ENCODE data around the gene ADAM33. TPM values are rescaled to one million over a fixed set of nuclear protein-coding genes. Genes with fewer than 3 reads are reported as not detected.

ADAM33 gene
- total RNA-seq, 1 experiment from 2014 or later: not detected

DNA sequence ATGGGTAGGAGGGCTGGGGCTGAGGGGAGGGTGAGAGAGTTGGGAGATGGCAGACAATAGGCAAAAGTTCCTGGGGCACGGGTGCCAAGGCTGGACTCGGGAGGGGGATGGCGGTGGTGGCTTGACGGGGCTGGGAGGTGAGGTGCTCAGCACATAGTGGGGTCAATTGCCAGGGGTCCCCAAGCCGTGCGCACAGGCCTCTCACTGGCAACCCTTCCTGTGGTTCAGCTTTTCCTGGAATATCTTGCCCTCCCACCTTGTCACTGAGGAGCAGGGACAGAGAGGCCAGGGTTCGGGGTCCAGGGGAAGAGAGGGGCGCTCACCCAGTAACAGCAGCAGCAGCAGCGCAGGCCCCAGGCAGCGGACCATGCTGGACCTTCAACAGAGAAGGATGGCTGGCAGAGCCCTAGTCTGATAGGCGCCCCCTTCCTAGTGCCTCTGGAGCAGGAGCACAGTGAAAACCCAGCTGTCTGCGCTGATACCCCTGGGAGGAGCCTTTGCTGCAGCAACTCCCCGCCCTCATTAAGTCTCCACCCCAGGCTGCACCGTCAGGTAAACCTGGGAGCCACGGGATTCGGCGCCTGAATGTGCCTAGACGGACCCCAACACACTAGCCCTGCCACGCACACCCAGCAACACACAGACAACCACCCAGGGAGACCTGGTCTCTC is 18.6 kb downstream of the ADAM33 start, which contains the start of gene GFRA4:
TSS of gene GFRA4 (minus strand) at position 369 of the 671 bp plus-strand sequence. CDS start at position 369, 0 bp downstream.
- Histone ChIP-seq H3K9me3 (ENCODE audit: insufficient read depth, low read depth) (no peaks in the 10 kb centered on the region), H3K27me3 (ENCODE audit: insufficient read depth, low read depth) (no peaks in the 10 kb centered on the region), H3K79me2 (ENCODE audit: low read depth) (no peaks in the 10 kb centered on the region), H2AFZ (no peak within 1 kb of the TSS), H3K4me3 (no peak within 1 kb of the TSS), H3K27ac (no peak within 1 kb of the TSS), H3F3A (ENCODE audit: insufficient read depth, low read depth) (no peaks in the 10 kb centered on the region), H3K36me3 (ENCODE audit: low read depth) (no peaks in the 10 kb centered on the region), H4K20me1 (ENCODE audit: insufficient read depth) (no peaks in the 10 kb centered on the region), H3K4me2 (no peak within 1 kb of the TSS), H3K4me1 (replicated peaks; ENCODE audit: insufficient read depth) (no peaks in the 10 kb centered on the region), H3K9me2 (ENCODE audit: insufficient read depth) (no peaks in the 10 kb centered on the region)
- ChIA-PET CTCF (interaction anchor here (0.6 kb wide), 1 partner anchor 9 kb away, joined by 3 read pairs; no protein-coding TSS in a partner anchor), POLR2A (ENCODE audit: unreplicated experiment) (no interaction called here)
- BruUV-seq (replicated peaks): no TSS peak
- TF ChIP-seq, protein P1, sequence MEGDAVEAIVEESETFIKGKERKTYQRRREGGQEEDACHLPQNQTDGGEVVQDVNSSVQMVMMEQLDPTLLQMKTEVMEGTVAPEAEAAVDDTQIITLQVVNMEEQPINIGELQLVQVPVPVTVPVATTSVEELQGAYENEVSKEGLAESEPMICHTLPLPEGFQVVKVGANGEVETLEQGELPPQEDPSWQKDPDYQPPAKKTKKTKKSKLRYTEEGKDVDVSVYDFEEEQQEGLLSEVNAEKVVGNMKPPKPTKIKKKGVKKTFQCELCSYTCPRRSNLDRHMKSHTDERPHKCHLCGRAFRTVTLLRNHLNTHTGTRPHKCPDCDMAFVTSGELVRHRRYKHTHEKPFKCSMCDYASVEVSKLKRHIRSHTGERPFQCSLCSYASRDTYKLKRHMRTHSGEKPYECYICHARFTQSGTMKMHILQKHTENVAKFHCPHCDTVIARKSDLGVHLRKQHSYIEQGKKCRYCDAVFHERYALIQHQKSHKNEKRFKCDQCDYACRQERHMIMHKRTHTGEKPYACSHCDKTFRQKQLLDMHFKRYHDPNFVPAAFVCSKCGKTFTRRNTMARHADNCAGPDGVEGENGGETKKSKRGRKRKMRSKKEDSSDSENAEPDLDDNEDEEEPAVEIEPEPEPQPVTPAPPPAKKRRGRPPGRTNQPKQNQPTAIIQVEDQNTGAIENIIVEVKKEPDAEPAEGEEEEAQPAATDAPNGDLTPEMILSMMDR (conservative IDR thresholded peaks at IDR 0.05): no peak
- no peak for TF ChIP-seq EZH2 (IDR thresholded peaks at IDR 0.05; ENCODE audit: low read depth)
- DNase-seq: no peak
- intact Hi-C loops (cut with micrococcal nuclease; ENCODE audit: unreplicated experiment): no loop called here

DNA sequence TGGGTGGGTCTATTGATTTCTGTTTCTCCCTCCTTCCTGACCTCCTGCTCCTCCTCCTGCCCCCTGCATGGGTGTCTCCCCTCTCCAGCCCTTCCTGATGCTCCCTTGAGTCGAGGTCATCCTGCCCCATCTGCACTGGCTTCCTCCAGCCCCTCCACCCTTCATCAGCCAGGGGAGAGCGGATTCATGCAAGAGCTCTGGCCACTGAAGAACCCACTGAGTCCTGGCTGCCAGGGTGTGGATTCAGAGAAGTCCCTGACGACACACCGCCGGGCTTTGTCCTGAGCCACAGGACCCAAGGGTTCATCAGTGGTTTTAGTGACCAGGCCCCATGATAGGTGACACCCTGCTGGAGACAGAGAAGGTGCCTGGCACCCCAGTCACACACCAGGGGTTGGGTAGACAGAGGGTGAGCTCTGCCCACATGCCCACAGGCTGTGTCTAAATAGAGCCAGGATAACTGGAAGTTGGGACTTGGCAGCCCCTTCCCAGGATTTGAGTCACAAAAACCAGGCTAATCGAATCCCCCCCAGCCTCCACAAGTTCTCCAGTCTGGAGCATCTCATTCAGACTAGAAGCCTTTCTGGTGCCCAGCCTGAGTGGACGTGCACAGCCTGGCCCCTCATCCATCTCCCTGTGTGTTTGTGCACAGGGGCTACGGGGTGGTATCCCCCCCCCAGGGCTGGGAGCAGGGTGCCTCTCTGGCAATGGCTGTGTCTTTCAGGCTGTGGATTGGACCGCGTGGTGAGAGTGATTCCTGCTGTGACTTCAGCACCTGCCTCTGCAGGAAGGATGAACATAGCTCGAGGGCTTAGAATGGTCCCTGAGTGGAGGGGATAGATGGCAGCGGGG is 19.8 kb downstream of the ADAM33 start:
- Histone ChIP-seq H2AFZ (no peak overlapping the region), H3K27me3 (ENCODE audit: insufficient read depth, low read depth) (no peaks in the 10 kb centered on the region), H3K4me1 (replicated peaks; ENCODE audit: insufficient read depth) (no peaks in the 10 kb centered on the region), H3K9me2 (ENCODE audit: insufficient read depth) (no peaks in the 10 kb centered on the region), H3K4me2 (no peak overlapping the region), H3K79me2 (ENCODE audit: low read depth) (no peaks in the 10 kb centered on the region), H3F3A (ENCODE audit: insufficient read depth, low read depth) (no peaks in the 10 kb centered on the region), H4K20me1 (ENCODE audit: insufficient read depth) (no peaks in the 10 kb centered on the region), H3K36me3 (ENCODE audit: low read depth) (no peaks in the 10 kb centered on the region), H3K27ac (no peak overlapping the region), H3K9me3 (ENCODE audit: insufficient read depth, low read depth) (no peaks in the 10 kb centered on the region), H3K4me3 (no peak overlapping the region)
- BruUV-seq (replicated peaks): no TSS peak
- TF ChIP-seq EZH2 (IDR thresholded peaks at IDR 0.05; ENCODE audit: low read depth): no peak
- TF ChIP-seq, protein P1 (conservative IDR thresholded peaks at IDR 0.05): no peak
- ChIA-PET POLR2A (ENCODE audit: unreplicated experiment) (no interaction called here), CTCF (no interaction called here)
- intact Hi-C loops (cut with micrococcal nuclease; ENCODE audit: unreplicated experiment): no loop called here
- DNase-seq: no peak

DNA sequence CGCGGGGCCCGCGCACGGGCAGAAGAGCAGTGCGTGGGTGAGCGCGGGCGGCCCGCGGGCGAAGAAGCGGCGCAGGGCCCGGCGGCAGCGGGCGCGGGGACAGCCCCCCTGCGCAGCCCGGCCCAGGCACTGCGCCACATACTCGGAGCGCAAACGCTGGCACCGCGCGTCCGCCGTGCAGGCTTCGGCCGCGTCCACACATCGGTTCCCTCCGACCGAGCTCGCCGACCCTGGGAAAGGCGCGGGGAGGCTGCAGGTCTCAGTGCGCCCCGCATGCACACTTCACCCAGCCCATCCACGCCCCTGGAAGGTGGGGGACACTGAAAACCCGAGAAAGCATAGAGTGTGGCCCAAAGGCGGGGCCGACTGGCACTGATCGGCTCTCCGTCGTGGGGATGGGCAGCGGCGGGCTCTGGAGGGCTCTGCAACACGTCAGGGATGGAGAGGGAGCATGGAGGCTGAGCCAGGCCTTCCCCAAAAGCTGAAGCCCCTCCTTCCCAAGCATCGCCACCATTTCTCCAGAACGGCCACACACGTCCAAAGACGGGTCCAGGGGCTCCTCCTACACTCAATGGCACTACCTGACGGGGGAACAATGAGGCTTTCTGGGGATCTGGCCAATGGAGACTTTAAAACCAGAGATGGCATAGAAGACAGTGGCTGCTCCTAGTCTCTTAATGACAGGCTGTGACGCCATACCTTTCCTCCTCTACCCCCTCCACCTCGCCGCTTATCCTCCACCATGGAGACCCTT is 20.6 kb downstream of the ADAM33 start:
- H4K20me1 ChIP-seq (ENCODE audit: insufficient read depth): no peaks in the 10 kb centered on the region

More for the DNA sequence above, 20.6 kb downstream of the ADAM33 start:
- no peaks in the 10 kb centered on the region for H3K9me3 ChIP-seq (ENCODE audit: insufficient read depth, low read depth)
- CTCF ChIA-PET: no interaction called here
- H3K4me1 ChIP-seq (replicated peaks; ENCODE audit: insufficient read depth): no peaks in the 10 kb centered on the region
- no peaks in the 10 kb centered on the region for H3K79me2 ChIP-seq (ENCODE audit: low read depth)
- H3K36me3 ChIP-seq (ENCODE audit: low read depth): no peaks in the 10 kb centered on the region
- no peaks in the 10 kb centered on the region for H3K27me3 ChIP-seq (ENCODE audit: insufficient read depth, low read depth)
- no peak overlapping the region for H2AFZ ChIP-seq
- H3K4me3 ChIP-seq: no peak overlapping the region
- TF ChIP-seq EZH2 (IDR thresholded peaks at IDR 0.05; ENCODE audit: low read depth): no peak
- TF ChIP-seq, protein P1 (conservative IDR thresholded peaks at IDR 0.05): no peak
- intact Hi-C loops (cut with micrococcal nuclease; ENCODE audit: unreplicated experiment): no loop called here
- no peak overlapping the region for H3K4me2 ChIP-seq
- no peak for DNase-seq
- H3K27ac ChIP-seq: no peak overlapping the region
- H3K9me2 ChIP-seq (ENCODE audit: insufficient read depth): no peaks in the 10 kb centered on the region
- POLR2A ChIA-PET (ENCODE audit: unreplicated experiment): no interaction called here
- no TSS peak for BruUV-seq (replicated peaks)
- no peaks in the 10 kb centered on the region for H3F3A ChIP-seq (ENCODE audit: insufficient read depth, low read depth)
